GM18507 (cell line): ENCODE data around the gene FHOD3.

Experiments
- DNase-seq: peaks from one replicate; pipeline ENCODE4 v3.0.0; 2011; ENCODE audit warnings: low read depth; ENCODE audit not compliant: insufficient read length; ENCODE audit errors: extremely low spot score
- FAIRE-seq: peaks from 2 replicates; lab custom pipeline; 2011; peaks lifted over from hg19 to GRCh38; lab: Jason Lieb, UNC

Gene FHOD3

GRCh38 chr18:36315736-36316135 is 18.2 kb downstream of the FHOD3 start:
- no peak for DNase-seq
- no peak for FAIRE-seq

- no peak for FAIRE-seq
Measured at GRCh38 chr18:36316246-36316645, 18.7 kb downstream of the FHOD3 start.

GRCh38 chr18:36321658-36322407 is 24.3 kb downstream of the FHOD3 start:
- FAIRE-seq (no peak), DNase-seq (no peak)

More at GRCh38 chr18:36316246-36316645, 18.7 kb downstream of the FHOD3 start:
- no peak for DNase-seq

- DNase-seq (no peak), FAIRE-seq (no peak)
Measured at GRCh38 chr18:36322408-36322728, 24.9 kb downstream of the FHOD3 start.

GRCh38 chr18:36322734-36323133 is 25.2 kb downstream of the FHOD3 start:
- DNase-seq (no peak), FAIRE-seq (no peak)

- DNase-seq (no peak), FAIRE-seq (no peak)
Measured at GRCh38 chr18:36323421-36323820, 25.9 kb downstream of the FHOD3 start.

GRCh38 chr18:36325846-36326245 is 28.3 kb downstream of the FHOD3 start:
- DNase-seq = no peak
- FAIRE-seq = no peak

- no peak for DNase-seq
- FAIRE-seq = no peak
Measured at GRCh38 chr18:36326771-36327170, 29.3 kb downstream of the FHOD3 start.

GRCh38 chr18:36327352-36328316 is 30.1 kb downstream of the FHOD3 start:
- FAIRE-seq (no peak), DNase-seq (no peak)

- no peak for DNase-seq
- peak; percentile 63 for FAIRE-seq
Measured at GRCh38 chr18:36328385-36328858, 30.9 kb downstream of the FHOD3 start.

- FAIRE-seq = no peak
- DNase-seq = no peak
Measured at GRCh38 chr18:36328916-36329315, 31.4 kb downstream of the FHOD3 start.

GRCh38 chr18:36329684-36330434 is 32.3 kb downstream of the FHOD3 start:
- DNase-seq (no peak), FAIRE-seq (no peak)

- DNase-seq = no peak
- no peak for FAIRE-seq
Measured at GRCh38 chr18:36330435-36331052, 33.0 kb downstream of the FHOD3 start.

GRCh38 chr18:36331521-36331971 is 34.0 kb downstream of the FHOD3 start:
- DNase-seq (no peak), FAIRE-seq (no peak)

- peak; percentile 29 for FAIRE-seq
- DNase-seq = no peak
Measured at GRCh38 chr18:36333414-36333813, 35.9 kb downstream of the FHOD3 start.

- no peak for FAIRE-seq
Measured at GRCh38 chr18:36334798-36335197, 37.3 kb downstream of the FHOD3 start.

GRCh38 chr18:36335476-36336279 is 38.2 kb downstream of the FHOD3 start:
- FAIRE-seq (no peak), DNase-seq (no peak)

More at GRCh38 chr18:36334798-36335197, 37.3 kb downstream of the FHOD3 start:
- no peak for DNase-seq

GRCh38 chr18:36337679-36338402 is 40.3 kb downstream of the FHOD3 start:
- FAIRE-seq = peak; percentile 80
- peak; percentile 36 for DNase-seq
